ENCODE data around the gene TREML4. TPM values are rescaled to one million over a fixed set of nuclear protein-coding genes. Genes with fewer than 3 reads are reported as not detected.

The TREML4 gene
- total RNA-seq, 1 donor from 2014 or later = not detected

GRCh38 chr6:41284726-41285125, 56.6 kb downstream of the TREML4 start:
- no peak overlapping the region for H3K4me3 ChIP-seq (ENCODE audit: low read depth, low read length)
- TF ChIP-seq CTCF (IDR thresholded peaks at IDR 0.05; ENCODE audit: insufficient read depth, low read length, poor library complexity, severe bottlenecking) = no peak
- no peaks in the 10 kb centered on the region for H3K27me3 ChIP-seq (ENCODE audit: control insufficient read depth, insufficient read depth, low read length)
- H3K36me3 ChIP-seq (ENCODE audit: control insufficient read depth, insufficient read depth, low read length) = no peaks in the 10 kb centered on the region
- no peak for DNase-seq (ENCODE audit: low read depth)

DNA sequence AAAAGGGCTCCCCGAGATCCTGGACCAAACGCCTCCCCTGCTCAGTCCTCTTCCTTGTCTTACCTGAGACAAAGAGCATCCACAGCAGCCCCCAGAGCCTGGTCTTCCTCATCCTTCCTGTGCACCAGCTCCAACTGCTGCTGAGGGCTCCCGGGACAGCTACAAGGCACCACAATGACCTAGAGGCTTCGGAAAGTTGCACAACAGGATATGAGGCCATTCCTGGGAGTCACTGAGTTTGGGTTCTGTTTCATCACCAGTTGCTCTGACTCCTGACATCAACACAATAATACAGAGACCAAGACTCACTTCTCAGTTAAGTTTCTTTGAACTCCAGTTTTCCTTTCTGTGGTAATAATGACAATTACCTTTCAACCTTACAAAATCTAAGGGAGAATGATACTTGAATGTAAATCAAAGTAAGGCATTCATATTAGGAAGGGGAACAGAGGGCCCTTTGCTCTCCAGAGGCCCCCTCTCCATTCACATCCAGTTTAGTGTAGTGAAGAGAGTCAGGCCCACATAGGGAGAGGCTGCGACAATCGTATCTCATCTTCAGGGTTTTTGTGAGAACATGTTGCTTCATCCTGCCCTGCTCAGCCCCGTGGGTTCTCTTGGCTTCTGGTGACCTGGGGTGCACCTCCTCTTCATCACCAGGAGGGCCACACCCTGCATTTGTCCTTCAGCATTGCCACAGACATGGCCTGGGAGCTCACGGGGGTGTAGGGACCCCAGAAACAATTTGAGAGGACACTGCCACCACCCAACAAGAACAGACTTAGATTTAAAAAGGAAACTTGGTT, 58.6 kb downstream of the TREML4 start, which contains the start of gene TREM1:
TSS of gene TREM1 (minus strand) at position 139 of the 803 bp plus-strand sequence. CDS start at position 112, 27 bp downstream.
- Histone ChIP-seq H3K4me3 (ENCODE audit: low read depth, low read length) (no peak within 1 kb of the TSS), H3K27me3 (ENCODE audit: control insufficient read depth, insufficient read depth, low read length) (no peaks in the 10 kb centered on the region), H3K36me3 (ENCODE audit: control insufficient read depth, insufficient read depth, low read length) (no peaks in the 10 kb centered on the region)
- TF ChIP-seq CTCF (IDR thresholded peaks at IDR 0.05; ENCODE audit: insufficient read depth, low read length, poor library complexity, severe bottlenecking) = no peak
- DNase-seq (ENCODE audit: low read depth) = no peak

DNA sequence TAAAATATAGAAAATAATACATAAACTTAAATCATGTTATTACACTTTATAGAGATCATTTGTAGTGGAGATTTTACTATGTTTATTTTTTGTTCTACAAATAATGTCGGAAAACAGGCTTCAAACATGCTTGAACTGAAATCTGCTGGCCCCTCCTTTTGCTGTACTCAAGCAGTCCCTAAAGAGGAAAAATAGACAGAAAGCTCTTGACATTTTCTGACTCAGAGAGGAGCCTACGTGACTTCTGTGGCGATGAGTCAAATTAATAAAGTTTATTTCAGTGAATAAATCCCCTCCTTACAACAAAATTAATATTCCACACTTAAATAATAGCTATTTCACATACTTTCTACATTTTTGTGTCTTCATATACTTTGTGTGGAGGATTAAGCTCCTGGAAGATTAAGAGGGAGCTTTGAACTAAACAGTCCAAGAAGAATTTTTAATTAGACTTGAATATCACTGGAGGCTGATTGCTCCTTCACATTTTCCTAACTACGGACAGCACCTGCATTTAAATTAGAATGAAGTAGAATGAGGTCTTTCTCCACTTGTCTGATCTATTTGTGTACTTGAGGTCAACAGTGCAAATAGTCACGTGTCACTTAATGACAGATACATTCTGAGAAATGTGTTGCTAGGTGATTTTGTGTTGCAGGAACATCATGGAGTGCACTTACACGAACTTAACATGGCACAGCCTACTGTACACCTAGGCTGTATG, 60.0 kb downstream of the TREML4 start:
- DNase-seq (ENCODE audit: low read depth) = no peak

More for the DNA sequence above, 60.0 kb downstream of the TREML4 start:
- no peak for TF ChIP-seq CTCF (IDR thresholded peaks at IDR 0.05; ENCODE audit: insufficient read depth, low read length, poor library complexity, severe bottlenecking)
- Histone ChIP-seq H3K36me3 (ENCODE audit: control insufficient read depth, insufficient read depth, low read length) (no peaks in the 10 kb centered on the region), H3K4me3 (ENCODE audit: low read depth, low read length) (no peak overlapping the region), H3K27me3 (ENCODE audit: control insufficient read depth, insufficient read depth, low read length) (no peaks in the 10 kb centered on the region)

Other genes starting within 250 kb of the TREML4 start
- 1.1 and 1.8 TPM in 2 replicates for gene UNC5CL, start 189.1 kb upstream of the TREML4 start, total RNA-seq
- not detected in 2 replicates for gene TSPO2, start 185.9 kb upstream of the TREML4 start, total RNA-seq
- gene APOBEC2, start 175.1 kb upstream of the TREML4 start, total RNA-seq = not detected in 2 replicates
- 16.1 and 19.4 TPM in 2 replicates for gene OARD1, start 156.0 kb upstream of the TREML4 start, total RNA-seq
- gene NFYA, start 155.4 kb upstream of the TREML4 start, total RNA-seq = 33.3 and 36.6 TPM in 2 replicates
- not detected in 2 replicates for gene TREML1, start 74.0 kb upstream of the TREML4 start, total RNA-seq
- not detected in 2 replicates for gene TREM2, start 65.2 kb upstream of the TREML4 start, total RNA-seq
- gene TREML2, start 27.2 kb upstream of the TREML4 start, total RNA-seq = 0.38 and 0.75 TPM in 2 replicates
- gene TREM1, start 58.3 kb downstream of the TREML4 start, total RNA-seq = 0.13 and 1.4 TPM in 2 replicates
- not detected in 2 replicates for gene NCR2, start 107.3 kb downstream of the TREML4 start, total RNA-seq

Data from kidney epithelial cell (primary cell).